HG02678 (cell line): Measurements from ENCODE around the gene ALDH1L2.
A peak's percentile ranks its signal among the peaks of the same experiment; 100 is the strongest.

Experiments
- ATAC-seq: cut with Tn5 transposase; IDR thresholded peaks from one replicate; pipeline ENCODE4 v1.9.1; 2021; ENCODE audit warnings: mild to moderate bottlenecking, moderate library complexity; ENCODE audit not compliant: unreplicated experiment

The ALDH1L2 gene

GRCh38 chr12:105036937-105037649, 47.2 kb downstream of the ALDH1L2 start:
- ATAC-seq = no peak

DNA sequence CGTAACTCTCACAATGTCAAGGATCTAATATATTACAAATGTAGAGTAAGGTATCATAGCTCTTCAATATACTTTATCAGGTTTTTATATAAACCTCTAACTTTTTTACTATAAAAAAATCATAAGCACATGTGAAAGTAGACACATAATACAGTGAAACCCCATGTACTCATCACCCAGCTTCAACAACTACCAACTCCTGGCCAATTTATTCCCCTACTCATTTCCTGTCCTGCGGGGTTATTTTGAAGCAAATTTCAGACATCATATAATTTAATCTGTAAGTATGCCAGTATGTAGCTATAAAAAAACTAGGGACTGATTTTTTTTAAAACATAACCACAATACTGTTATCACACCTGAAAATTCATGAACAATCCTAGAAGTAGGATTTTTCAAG, 50.4 kb downstream of the ALDH1L2 start:
- ATAC-seq = no peak

- ATAC-seq = no peak
These were observed 51.4 kb downstream of the ALDH1L2 start for GRCh38 chr12:105032703-105033357.

GRCh38 chr12:105030820-105031807, 53.1 kb downstream of the ALDH1L2 start:
- peak; percentile 91 for ATAC-seq

DNA sequence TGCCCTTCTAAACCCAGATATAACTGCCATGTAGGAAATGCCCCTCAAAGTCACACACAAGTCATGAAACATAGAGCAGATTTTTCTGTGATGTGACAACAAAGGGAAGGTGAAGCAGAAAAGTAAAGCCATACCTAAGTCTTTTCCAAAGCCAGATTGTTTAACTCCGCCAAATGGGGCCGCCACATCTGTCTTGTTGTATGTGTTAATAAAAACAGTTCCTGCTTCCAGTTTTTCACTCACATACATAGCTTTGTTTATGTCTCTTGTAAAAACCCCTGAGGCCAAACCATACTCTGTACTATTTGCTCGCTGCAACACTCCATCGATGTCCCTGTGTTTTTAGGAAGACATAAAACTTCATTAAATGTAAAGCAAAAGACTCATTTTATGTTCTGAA, 57.8 kb downstream of the ALDH1L2 start:
- no peak for ATAC-seq

- no peak for ATAC-seq
These were observed 58.4 kb downstream of the ALDH1L2 start for GRCh38 chr12:105025890-105026289.

DNA sequence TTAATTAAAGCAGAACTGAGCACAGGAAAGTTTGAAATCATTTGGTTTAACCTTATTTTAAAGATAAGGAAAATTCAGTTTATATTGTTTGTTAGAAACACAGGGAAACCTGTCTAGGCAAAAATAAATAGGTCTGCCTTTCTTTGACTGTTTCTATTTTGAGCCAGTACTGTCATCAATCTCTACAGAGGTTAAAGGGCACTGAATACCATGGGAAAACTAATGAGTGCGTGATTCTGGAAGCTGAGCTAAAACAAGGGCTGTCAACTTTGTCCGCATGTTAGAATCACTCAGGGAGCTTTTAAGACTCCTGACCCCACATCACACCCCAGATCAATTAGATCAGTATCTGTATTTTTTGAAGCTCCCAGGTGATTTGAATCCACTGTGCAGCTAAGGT, 59.3 kb downstream of the ALDH1L2 start:
- ATAC-seq = no peak

- ATAC-seq = no peak
These were observed 63.9 kb downstream of the ALDH1L2 start for GRCh38 chr12:105020241-105020962.

DNA sequence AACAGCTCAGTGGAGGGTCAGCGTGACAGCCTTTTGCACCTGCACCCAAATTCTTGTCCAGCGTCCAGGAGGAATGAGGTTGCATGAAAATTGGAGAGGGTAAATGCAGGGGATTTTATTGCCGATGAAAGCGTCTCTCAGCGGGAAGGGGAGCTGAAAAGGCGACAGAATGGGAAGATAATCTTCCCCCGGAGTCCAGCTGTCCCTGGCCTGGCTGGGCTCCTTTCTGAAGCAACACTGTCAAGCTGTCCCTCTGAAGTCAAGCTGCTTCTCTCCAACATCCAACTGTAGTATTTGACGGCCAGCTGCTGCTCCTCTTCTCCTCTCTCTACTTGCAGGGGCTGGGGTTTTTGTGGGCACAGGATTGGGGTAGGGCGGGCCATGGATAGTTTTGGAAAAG, 65.5 kb downstream of the ALDH1L2 start:
- ATAC-seq = no peak

GRCh38 chr12:105018012-105018411, 66.2 kb downstream of the ALDH1L2 start:
- no peak for ATAC-seq

DNA sequence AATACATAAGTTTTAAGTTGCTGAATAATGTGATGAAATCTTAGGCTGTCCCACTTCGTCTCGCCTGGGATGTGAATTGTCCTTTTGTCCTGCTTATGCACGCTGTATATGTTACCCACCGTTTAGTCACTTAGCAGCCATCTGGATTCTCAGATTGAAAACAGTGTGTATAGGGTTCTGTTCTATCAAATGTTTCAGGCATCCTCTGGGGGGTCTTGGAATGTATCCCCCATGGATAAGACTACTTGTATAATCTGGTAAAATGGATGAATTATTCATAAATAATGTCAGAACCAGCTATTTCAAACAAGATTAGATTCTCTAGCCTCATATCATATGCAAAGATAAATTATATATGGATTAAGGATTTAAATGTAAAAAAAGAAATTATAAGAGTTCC, 68.7 kb downstream of the ALDH1L2 start:
- ATAC-seq = no peak

- no peak for ATAC-seq
These were observed 69.7 kb downstream of the ALDH1L2 start for GRCh38 chr12:105014603-105015002.

- no peak for ATAC-seq
These were observed 70.4 kb downstream of the ALDH1L2 start for GRCh38 chr12:105013892-105014291.

- no peak for ATAC-seq
These were observed 82.8 kb downstream of the ALDH1L2 start for GRCh38 chr12:105001476-105001875.

- ATAC-seq = no peak
These were observed 84.9 kb downstream of the ALDH1L2 start for GRCh38 chr12:104999347-104999685.

GRCh38 chr12:104998423-104999346, 85.6 kb downstream of the ALDH1L2 start:
- no peak for ATAC-seq

DNA sequence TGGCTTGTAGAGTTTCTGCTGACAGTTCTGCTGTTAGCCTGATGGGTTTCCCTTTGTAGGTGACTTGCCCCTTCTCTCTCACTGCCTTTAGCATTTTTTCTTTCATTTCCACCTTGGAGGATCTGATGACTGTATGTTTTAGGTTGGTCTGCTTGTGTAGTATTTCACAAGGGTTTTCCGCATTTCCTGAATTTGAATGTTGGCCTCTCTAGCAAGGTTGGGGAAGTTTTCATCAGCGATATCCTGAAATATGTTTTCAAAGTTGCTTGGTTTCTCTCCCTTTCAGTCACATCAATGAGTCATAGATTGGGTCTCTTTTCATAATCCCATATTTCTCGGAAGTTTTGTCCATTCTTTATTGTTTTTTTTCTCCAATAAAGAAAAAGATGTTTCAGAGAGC, 86.7 kb downstream of the ALDH1L2 start:
- no peak for ATAC-seq

DNA sequence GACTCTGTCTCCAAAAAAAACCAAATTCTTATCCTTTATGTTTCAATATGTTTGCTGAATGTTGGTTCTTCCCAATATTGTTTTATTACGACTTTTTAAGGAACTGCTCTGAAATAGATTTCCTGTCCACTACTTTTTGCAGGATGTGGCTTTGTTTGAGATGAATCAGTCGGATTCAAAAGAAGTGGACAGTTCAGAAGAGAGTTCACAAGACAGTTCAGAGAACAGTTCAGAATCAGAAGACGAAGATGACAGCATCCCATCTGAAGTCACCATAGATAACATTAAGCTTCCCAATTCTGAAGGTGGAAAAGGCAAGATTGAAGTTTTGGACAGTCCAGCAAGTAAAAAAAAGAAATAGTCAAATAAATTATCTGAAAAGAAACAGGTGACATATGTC, 89.9 kb downstream of the ALDH1L2 start:
- no peak for ATAC-seq

- no peak for ATAC-seq
These were observed 92.6 kb downstream of the ALDH1L2 start for GRCh38 chr12:104991565-104992128.

DNA sequence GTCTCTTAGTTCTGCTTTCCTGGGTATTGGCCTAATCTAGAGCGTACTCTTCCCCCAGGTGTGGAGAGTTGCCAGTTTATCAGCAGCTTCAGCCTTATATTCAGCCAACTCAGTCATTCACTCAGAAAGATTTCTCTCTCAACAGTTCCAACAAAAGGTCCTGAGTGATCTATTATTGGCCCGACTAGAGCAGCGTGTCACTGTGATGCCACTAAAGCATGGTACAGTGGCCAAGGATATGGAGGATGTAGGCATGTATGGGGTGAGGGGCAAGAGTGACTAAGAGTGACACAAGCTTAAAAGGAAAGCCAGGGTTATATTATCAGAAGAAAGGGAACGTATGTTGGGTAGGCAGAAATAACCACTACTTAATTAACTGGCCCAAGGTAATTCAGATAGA, 93.3 kb downstream of the ALDH1L2 start:
- no peak for ATAC-seq
